Liver (tissue), 4 donors: ENCODE results near the gene OCA2. TPM values are rescaled to one million over a fixed set of nuclear protein-coding genes. Genes with fewer than 3 reads are reported as not detected.

Experiments used
- polyA plus RNA-seq, 2 donors: library from polyadenylated mRNA; stranded (reverse) in 1 of 2; unstranded in 1 of 2; fragments of 200-250 nt in 1 of 2; fragments of >200 nt in 1 of 2; fragmentation: Nextera tagmentation in 1 of 2; extraction: Ambion mirVana in 1 of 2; gene quantifications; one replicate each; pipeline versions ENCODE4 v1.2.1 to v1.2.3, GENCODE V29; 2013 to 2015
- total RNA-seq, 2 donors: library from RNA; depleted of rRNA; stranded (reverse); fragments of >200 nt; gene quantifications; one replicate each; pipeline ENCODE4 v1.2.3, GENCODE V29; 2014
- donor health status: healthy.
- donor health status: healthy.
- donor health status: healthy.

The OCA2 gene
- total and polyA plus RNA-seq, 4 donors: 0.02 to 0.56 (median 0.15) TPM

Other genes with a start within 250 kb of the OCA2 start
- gene HERC2, start 222.9 kb upstream of the OCA2 start, total RNA-seq: 10 to 100 TPM; 38.6 to 45.4 TPM
- 10 to 100 TPM; 14.6 TPM for gene HERC2, start 222.9 kb upstream of the OCA2 start, polyA plus RNA-seq